Activated CD8-positive, alpha-beta memory T cell treated with anti-CD3 and anti-CD28 coated beads for 1 hour (primary cell): Measurements from ENCODE around the gene HRG.
"Not testable (repeated sequence)": the region's sequence is repeated elsewhere in the genome, so short reads cannot be mapped to it uniquely, and the experiment has no call there.

ENCODE experiments used
- DNase-seq, 2 donors: peaks; one replicate each; pipeline ENCODE4 v3.0.0-alpha.2; 2020; ENCODE audit warnings: low read depth in 1 of 2; ENCODE audit errors: extremely low read depth in 1 of 2

The HRG gene, protein sequence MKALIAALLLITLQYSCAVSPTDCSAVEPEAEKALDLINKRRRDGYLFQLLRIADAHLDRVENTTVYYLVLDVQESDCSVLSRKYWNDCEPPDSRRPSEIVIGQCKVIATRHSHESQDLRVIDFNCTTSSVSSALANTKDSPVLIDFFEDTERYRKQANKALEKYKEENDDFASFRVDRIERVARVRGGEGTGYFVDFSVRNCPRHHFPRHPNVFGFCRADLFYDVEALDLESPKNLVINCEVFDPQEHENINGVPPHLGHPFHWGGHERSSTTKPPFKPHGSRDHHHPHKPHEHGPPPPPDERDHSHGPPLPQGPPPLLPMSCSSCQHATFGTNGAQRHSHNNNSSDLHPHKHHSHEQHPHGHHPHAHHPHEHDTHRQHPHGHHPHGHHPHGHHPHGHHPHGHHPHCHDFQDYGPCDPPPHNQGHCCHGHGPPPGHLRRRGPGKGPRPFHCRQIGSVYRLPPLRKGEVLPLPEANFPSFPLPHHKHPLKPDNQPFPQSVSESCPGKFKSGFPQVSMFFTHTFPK

DNA sequence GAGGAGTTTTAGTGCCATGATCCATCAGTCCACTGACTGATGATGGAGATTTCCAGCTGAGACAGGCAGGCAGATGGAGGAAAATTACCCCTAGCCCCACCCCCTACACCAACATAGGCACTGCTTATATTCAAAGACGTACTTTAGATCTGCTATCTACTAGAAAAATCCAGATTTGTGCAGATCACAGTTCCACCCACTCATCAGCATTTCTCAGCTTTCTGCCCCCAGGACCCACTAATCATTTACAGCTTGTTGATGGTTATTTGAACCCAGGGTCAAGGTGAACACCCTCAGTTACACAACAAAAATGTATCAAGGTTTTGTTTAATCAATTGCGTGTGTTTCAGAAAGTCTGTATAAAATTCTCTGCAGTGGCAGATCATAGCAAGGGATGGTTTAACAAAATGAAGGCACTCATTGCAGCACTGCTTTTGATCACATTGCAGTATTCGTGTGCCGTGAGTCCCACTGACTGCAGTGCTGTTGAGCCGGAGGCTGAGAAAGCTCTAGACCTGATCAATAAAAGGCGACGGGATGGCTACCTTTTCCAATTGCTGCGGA lies at the start of gene HRG:
Gene HRG, plus strand, starts transcription at position 390 of the 564 bp plus-strand sequence. Its CDS starts 18 bp downstream, at position 408.
- DNase-seq, result no peak

- DNase-seq, result no peak
These were observed 49.6 kb upstream of the HRG start for GRCh38 chr3:186616299-186616617.

DNA sequence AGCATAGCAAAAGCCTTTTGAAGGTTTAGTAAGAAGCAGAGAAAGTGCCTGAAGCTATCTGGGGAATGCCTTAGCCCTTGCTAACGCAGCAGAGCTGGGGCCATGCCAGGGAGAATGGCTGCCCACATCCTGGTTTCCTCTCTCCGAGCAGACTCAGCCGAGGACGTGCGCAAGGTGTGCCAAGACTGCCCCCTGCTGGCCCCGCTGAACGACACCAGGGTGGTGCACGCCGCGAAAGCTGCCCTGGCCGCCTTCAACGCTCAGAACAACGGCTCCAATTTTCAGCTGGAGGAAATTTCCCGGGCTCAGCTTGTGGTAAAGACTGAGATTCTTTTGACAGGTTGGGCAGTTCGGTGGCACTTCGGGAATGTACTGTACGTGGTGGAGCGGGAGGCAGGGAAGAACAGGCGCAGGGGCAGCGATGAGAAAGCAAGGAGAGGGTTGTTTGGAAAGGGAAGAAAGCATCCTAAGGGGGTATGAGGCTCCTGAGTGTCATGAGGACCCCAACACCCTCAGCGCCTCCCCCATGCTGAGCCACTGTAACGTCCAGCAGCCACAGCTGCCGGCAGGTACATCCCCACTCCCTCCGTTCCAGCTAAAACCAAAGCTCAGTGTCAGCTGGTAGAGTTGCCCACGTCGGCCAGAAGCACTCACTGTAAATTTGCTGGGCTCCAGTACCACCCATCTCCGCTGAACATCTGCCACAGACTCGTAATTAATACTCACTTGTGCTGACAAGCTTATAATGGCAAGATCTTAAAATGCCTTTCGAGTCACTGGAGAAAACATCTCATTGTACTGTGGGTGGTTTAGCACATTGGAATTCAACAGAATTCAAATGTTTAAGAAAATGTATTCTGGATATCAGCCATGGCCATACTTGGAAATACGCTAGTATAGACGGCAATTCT lies 48.5 kb upstream of the HRG start:
- peak; percentile 52 to 77 for DNase-seq

DNA sequence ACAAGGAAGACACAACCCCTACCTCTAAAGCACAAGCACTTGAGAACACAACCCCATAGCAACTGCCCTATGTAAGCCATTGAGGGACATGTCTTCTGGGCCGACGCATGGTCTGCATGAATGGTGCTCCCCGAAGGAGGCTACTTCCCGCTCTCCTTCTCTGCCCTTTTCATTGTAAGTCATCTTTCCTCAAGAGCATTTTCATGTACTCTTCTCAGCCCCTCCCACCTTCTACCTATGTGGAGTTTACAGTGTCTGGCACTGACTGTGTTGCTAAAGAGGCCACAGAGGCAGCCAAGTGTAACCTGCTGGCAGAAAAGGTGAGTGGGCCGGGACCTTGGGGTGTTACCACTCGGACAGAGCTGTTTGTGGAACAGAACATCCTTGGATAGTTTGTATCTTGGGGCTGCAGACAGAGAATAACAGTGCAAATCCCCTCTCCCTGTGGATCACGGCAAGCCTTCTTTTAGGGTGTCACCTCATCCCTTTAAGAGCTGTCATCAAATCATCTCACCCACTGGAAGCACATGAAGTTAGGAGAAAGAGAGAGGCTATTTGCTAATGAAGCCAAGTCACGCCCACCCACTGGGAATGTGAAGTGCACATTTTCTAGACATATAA lies 47.4 kb upstream of the HRG start:
- no peak for DNase-seq

DNA sequence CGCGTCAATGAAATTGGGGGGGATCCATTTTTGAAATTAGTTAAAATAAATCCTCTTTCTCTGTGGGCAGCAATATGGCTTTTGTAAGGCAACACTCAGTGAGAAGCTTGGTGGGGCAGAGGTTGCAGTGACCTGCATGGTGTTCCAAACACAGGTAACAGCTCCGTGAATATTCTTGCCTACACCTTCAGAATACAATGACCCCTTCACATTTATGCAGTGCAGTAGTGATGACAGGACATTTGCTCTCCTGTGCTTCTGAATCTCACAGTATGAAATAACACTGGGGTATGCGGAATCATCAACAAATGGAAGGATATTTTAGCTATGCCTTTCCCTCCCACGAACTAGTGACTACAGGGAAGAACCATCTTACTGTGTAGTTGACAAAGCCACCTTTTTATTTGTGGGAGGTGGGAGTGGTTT lies 46.0 kb upstream of the HRG start:
- no peak for DNase-seq

DNA sequence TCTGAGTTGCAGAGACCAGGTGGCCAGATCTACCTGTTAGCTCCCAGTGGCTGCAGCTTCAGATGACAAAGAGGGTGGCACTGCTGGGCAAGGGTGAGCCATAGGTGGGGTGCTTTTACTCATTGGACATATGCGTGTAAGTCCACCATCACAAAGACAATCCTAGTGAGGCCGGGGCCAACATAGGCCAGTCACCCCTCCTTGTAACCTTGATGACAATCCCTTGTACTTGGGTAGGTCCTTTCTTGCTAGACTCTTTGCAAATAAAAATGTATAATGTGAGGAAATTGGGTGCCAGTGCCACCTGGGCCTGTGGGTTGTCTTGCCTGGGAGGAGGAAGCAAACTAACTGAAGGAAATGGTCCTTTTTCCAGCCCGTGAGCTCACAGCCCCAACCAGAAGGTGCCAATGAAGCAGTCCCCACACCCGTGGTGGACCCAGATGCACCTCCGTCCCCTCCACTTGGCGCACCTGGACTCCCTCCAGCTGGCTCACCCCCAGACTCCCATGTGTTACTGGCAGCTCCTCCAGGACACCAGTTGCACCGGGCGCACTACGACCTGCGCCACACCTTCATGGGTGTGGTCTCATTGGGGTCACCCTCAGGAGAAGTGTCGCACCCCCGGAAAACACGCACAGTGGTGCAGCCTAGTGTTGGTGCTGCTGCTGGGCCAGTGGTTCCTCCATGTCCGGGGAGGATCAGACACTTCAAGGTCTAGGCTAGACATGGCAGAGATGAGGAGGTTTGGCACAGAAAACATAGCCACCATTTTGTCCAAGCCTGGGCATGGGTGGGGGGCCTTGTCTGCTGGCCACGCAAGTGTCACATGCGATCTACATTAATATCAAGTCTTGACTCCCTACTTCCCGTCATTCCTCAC lies 45.4 kb upstream of the HRG start:
- no peak for DNase-seq

- DNase-seq, result no peak
These were observed 43.7 kb upstream of the HRG start for GRCh38 chr3:186621894-186622650.

DNA sequence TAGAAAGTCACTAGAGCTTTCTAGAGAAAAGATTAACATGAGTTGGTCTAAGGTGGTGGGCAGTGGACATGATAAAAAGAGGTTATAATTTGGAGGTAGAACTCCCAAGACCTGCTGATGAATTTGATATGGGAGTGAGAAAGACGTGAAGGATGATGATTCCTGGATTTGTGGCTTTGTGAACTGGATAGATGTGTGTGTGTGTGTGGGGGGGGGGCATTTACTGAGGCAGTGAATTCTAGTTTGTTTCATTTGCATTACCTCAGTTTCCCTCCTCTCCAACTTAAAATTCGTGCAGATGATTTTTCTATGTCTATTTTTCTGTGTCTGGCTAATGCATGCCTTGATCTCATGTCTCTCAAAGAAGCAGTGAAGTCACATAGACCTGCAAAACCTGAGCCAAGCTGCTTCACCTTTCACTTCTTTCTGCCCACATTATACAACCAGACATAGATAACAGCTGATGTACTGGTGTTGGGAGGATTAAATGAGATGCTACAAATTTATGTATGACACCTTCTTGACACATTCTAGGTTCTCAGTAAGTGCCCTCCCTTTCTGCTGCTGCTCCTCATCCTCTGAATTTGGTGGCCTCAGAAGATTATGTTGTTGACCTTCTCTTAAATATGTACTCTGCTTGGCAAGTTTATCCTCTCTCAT lies 43.0 kb upstream of the HRG start:
- DNase-seq, result no peak

DNA sequence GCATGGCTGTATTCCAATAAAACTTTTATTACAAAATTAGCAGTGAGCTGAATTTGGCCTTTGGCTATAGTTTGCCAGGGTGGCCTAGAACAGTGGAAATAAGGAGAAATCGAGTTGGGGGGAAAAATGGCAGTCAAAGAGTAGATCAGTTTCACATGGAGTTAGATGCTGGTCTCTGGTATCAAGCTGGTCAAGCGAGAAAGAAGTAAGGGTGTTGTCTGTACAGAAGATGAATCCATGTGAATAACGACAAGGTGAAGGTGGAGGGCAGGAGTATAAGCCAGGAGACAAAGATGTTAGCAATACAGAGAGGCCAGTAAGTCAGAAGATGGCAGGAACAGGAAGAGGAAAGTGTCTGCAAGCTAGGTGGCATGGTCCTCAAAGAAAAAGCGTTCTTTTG lies 41.2 kb upstream of the HRG start:
- DNase-seq, result no peak

DNA sequence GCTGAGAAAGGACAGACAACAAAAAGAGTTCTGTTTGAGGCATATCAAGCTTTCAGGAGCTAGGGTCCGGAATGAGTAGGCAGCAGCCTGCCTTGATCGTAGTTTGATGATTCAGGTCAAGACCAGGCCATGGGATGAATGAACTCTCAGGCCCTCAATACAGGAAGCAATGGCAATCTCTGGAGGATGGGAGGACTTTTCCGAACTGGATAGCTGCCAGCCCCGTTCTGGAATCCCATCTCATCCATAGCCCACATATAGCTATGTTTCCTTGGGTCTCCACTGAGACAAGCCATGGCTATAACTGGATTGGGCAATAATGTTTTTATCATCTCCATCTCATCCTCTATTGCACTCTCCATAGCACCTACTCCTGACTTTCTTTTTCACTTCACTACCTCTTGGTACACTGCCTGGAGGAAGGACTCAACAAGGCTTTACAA lies 40.2 kb upstream of the HRG start:
- DNase-seq, result no peak

DNA sequence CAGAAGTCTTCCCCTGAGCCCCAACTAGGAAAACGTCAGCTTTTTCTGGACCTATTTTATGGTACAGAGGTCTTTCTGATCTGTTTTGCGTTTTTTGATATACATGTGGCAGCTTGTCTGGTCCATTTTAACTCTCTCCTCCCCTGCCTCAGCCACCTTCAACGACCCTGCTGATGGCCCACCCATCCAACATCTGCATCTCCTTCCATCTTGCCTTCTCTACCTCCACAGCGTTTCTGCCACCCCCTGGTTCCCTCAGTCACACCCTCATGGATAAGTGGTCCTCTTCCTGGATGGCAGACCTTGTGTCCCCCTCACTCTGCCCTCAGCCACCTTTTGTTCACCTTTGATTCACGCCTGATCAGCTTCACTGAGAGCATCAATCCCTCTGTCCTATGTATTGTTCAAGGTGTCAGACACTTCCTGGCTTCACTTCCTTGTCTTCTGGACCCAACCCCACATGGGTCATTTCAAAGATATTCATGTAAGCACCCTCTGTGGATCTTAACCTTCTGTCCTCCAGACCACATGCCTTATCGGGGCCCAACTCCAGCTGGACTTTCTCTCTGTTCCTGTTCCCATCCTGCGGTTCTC lies 39.5 kb upstream of the HRG start:
- no peak for DNase-seq

DNA sequence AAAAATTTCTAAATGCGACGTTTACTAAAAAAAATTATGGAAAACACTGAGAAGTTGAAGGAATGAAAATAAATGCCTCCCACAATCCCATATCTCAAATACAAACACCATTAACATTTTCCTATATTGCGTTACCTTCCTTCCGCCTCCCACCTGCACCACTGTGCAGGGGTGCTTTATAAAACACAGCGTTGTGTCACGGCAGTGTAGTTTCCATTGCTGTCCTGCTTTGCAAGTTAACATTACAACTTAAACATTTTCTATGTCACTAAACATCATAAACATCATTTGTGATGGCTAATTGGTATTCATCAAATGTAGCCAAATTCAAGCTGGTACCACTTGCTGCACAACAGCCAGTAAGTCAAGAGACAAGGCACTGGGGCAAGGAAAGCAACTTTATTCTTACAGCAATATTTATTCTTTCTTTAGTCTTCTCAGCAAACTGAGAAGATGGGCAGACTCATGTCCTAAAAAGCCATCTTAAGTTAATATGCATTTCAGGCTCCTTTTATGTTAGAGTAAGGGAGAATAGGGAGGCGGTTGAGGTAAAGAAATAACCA lies 37.9 kb upstream of the HRG start:
- no peak for DNase-seq

- DNase-seq, result no peak
These were observed 37.1 kb upstream of the HRG start for GRCh38 chr3:186628756-186629155.

DNA sequence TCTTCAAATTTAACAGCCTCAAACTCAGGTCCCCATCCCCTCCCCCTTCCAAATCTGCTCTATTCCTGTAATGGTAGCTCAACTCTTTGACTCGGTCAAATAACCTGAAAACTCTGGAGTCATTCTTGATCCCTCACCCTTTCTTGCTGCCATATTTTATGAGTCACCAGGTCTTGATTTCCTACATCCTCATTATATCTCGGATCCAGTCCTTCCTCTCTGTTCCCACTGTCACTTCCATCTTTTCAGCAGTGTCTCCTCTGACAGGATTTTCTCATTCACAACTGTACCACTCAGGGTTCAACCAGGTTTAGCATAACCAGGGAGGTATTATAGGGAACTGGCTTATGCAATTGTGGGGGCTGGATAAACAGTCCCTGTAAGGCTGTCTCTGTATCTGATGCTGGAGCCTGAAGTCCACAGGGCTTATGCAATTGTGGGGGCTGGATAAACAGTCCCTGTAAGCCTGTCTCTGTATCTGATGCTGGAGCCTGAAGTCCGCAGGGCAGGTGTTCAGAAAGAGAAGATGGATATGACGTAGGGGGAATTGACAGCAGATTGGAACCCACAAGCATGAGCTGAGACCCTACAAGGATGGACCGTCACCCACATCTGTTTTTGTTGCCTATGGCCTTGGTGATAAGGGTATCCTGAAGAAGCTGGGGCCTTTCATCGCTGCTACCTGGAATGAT lies 34.7 kb upstream of the HRG start:
- no peak for DNase-seq

- DNase-seq, result no peak
These were observed 32.3 kb upstream of the HRG start for GRCh38 chr3:186633481-186633880.

- not testable (repeated sequence) for DNase-seq
These were observed 31.6 kb upstream of the HRG start for GRCh38 chr3:186634207-186634606.

DNA sequence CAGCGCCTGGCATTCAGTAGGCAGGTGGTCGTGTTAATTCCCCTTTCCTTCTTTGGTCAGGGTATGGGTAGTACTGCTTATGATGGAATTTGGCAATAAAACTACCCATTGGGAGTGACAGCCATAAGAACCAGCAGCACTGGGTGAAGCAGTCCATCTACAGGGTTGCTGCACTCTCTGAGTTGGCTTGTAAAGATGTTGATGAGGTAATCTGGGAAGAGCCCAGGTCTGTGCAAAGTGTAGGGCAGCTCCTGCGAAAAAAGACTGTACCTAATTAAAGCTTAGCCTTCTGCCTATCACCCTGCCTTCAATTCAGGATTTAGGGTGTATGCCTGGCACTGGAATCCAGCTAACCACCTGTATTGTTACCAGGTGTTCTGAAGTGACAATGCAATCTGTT lies 30.3 kb upstream of the HRG start:
- no peak for DNase-seq
